GM18508 (cell line): ENCODE data around the gene FOSL2.

Source experiments
- ATAC-seq: cut with Tn5 transposase; IDR thresholded peaks from one replicate; pipeline ENCODE4 v1.9.1; 2021; ENCODE audit warnings: moderate number of reproducible peaks; ENCODE audit not compliant: insufficient read depth, unreplicated experiment

FOSL2 gene

GRCh38 chr2:28356095-28356911 is 36.4 kb upstream of the FOSL2 start:
- ATAC-seq = no peak

GRCh38 chr2:28357055-28357454 is 35.6 kb upstream of the FOSL2 start:
- no peak for ATAC-seq

GRCh38 chr2:28357948-28358667 is 34.5 kb upstream of the FOSL2 start:
- ATAC-seq = no peak

GRCh38 chr2:28358668-28359201 is 33.9 kb upstream of the FOSL2 start:
- ATAC-seq = no peak

GRCh38 chr2:28359222-28360057 is 33.2 kb upstream of the FOSL2 start:
- ATAC-seq = no peak

- ATAC-seq = no peak
Observed at GRCh38 chr2:28360058-28360717, 32.5 kb upstream of the FOSL2 start.

GRCh38 chr2:28360718-28361293 is 31.9 kb upstream of the FOSL2 start:
- no peak for ATAC-seq

- ATAC-seq = no peak
Observed at GRCh38 chr2:28361991-28362710, 30.5 kb upstream of the FOSL2 start.

GRCh38 chr2:28362991-28363521 is 29.6 kb upstream of the FOSL2 start:
- ATAC-seq = no peak

DNA sequence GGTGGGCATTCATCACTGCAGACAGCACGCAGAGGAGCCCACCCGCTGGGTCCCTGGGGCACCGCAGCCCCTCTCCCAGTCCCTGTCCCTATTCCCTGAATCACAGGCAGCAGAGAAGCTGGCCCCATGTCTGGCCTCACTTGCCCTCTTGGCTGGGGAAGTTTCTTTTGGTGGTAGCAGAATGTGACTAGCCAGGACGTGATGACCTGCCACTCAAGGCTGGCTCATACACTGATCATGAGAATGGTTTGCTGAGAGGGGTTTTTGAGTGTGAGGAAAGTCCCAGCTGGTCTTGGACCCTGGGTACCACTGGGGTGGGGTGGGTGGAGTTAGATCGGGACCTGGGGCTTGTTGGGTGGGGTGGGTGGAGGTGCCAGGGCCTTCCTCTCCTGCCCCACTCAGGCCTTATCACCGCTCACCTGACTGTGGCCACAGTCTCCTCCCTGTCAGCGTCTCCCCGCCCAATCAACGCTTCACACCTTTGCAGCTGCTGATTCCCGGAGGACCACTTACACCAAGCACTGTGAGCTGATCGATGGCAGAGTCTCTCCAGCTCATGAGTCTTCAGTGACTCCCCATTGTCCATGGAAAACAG is 28.9 kb upstream of the FOSL2 start:
- no peak for ATAC-seq

DNA sequence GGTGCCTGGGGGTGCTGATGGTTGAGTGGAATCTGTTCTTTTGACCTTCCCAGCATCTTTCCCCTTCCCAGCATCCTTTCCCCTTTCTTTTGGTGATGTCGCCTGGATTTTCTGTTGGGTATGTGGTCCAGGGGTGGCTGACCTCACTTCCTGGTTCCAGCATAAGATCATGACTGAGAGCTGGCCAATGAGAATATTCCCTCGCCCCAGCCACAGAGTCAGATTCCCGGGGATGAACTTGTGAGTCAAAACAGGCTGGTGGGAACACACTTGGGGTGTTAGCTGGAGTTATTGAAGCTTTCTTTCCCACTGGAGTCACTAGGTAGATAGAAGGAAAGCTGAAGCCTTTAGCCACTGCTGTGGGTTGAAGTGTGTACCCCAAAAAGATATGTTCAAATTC is 28.0 kb upstream of the FOSL2 start:
- ATAC-seq = no peak

DNA sequence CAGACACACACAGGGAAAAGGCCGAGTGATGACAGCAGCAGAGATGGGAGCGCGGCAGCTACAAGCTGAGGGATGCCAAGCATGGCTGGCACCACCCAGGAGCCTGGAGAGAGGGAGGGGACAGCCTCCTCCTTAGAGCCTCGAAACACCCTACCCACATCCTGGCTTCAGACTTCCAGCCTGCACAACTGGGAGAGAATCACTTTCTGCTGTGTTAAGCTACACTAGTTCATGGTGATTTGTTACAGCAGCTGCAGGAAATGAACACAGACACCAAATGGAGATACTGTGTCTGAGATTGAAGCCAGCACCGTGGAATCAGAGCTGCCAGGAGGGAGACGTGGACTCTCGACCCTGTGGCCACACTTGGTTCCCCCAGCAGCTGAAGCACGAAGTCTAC is 27.5 kb upstream of the FOSL2 start:
- no peak for ATAC-seq

- ATAC-seq = no peak
Observed at GRCh38 chr2:28366149-28366495, 26.5 kb upstream of the FOSL2 start.

GRCh38 chr2:28366496-28367282 is 26.0 kb upstream of the FOSL2 start:
- ATAC-seq = no peak

DNA sequence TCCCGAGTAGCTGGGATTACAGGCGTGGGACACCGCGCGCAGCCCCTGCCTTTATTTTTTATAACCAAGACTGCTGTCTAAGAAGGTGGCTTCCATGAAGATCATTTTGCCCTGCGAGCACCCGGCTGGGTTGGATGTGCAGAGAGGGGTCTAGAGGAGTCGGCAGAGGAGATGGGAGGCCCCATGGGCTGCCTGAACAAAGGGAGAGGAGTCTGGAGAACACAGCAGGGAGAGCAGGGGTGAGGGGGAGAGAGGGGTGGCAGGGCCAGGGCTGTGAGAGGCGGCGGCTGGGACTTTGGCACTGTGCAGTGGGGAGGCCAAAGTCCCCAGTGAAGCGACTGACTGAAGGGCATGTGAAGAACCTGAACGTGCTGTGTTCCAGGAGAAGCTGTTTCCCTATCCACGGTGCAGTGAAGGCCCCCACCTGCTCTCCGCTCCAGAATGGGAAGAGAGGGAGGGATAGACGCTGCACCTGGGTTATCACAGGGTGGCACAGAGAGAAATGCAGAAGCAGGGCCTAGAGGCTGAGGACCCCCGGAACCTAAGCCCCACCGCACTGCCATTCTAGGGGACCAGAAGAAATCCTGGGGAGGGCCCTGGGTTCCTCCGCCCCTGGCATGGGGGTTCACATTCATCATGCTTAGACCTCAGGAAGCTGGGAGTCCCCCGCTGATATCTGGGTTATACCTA is 24.8 kb upstream of the FOSL2 start:
- ATAC-seq = no peak

- ATAC-seq = no peak
Observed at GRCh38 chr2:28368357-28368798, 24.3 kb upstream of the FOSL2 start.

GRCh38 chr2:28369358-28369757 is 23.3 kb upstream of the FOSL2 start:
- ATAC-seq = no peak
